ENCODE data around the gene CENPF.
"Not testable (repeated sequence)": the region's sequence is repeated elsewhere in the genome, so short reads cannot be mapped to it uniquely, and the experiment has no call there.

CENPF gene

GRCh38 chr1:214584805-214585766 lies 17.9 kb upstream of the CENPF start:
- DNase-seq = peak; percentile 78

GRCh38 chr1:214586621-214587020 lies 16.4 kb upstream of the CENPF start:
- no peak for DNase-seq

- peak; percentile 51 for DNase-seq
These were observed 15.8 kb upstream of the CENPF start for GRCh38 chr1:214587165-214587564.

- no peak for DNase-seq
These were observed 13.9 kb upstream of the CENPF start for GRCh38 chr1:214588963-214589597.

- no peak for DNase-seq
These were observed 12.3 kb upstream of the CENPF start for GRCh38 chr1:214590696-214591095.

- DNase-seq = not testable (repeated sequence)
These were observed 11.1 kb upstream of the CENPF start for GRCh38 chr1:214591918-214592317.

GRCh38 chr1:214593158-214593557 lies 9.8 kb upstream of the CENPF start:
- DNase-seq = no peak

- DNase-seq = peak; percentile 72
These were observed 841 bp downstream of the CENPF start for GRCh38 chr1:214603819-214604252.

- DNase-seq = no peak
These were observed 1.5 kb downstream of the CENPF start for GRCh38 chr1:214604523-214604922.

GRCh38 chr1:214605484-214605883 lies 2.5 kb downstream of the CENPF start:
- DNase-seq = not testable (repeated sequence)

GRCh38 chr1:214605933-214606925 lies 3.2 kb downstream of the CENPF start:
- DNase-seq = not testable (repeated sequence)

- DNase-seq = not testable (repeated sequence)
These were observed 4.7 kb downstream of the CENPF start for GRCh38 chr1:214607492-214608215.

GRCh38 chr1:214608216-214608783 lies 5.3 kb downstream of the CENPF start:
- DNase-seq = not testable (repeated sequence)

- not testable (repeated sequence) for DNase-seq
These were observed 5.8 kb downstream of the CENPF start for GRCh38 chr1:214608817-214609216.

- DNase-seq = no peak
These were observed 6.7 kb downstream of the CENPF start for GRCh38 chr1:214609692-214610091.

- DNase-seq = not testable (repeated sequence)
These were observed 7.1 kb downstream of the CENPF start for GRCh38 chr1:214610136-214610535.

GRCh38 chr1:214615109-214615508 lies 12.1 kb downstream of the CENPF start:
- DNase-seq = no peak

GRCh38 chr1:214615871-214616270 lies 12.9 kb downstream of the CENPF start:
- DNase-seq = no peak

GRCh38 chr1:214617246-214617645 lies 14.3 kb downstream of the CENPF start:
- DNase-seq = no peak

- DNase-seq = no peak
These were observed 14.8 kb downstream of the CENPF start for GRCh38 chr1:214617843-214618242.

GRCh38 chr1:214621236-214621635 lies 18.2 kb downstream of the CENPF start:
- no peak for DNase-seq

GRCh38 chr1:214623430-214623829 lies 20.4 kb downstream of the CENPF start:
- no peak for DNase-seq

All from NCI-H82 (cell line).